ES-I3 (cell line): ENCODE measurements around the gene SLC38A1.

Source experiments
- H3K36me3 ChIP-seq: 2 replicates; pipeline ENCODE4 v1.6.1; 2013; ENCODE audit warnings: mild to moderate bottlenecking, low read length, control low read depth, moderate library complexity; ENCODE audit not compliant: insufficient read depth
- H3K4me1 ChIP-seq: 2 replicates; pipeline ENCODE4 v1.6.1; 2013; ENCODE audit warnings: mild to moderate bottlenecking, control low read depth, low read length; ENCODE audit not compliant: insufficient read depth
- H3K9ac ChIP-seq: 2 replicates; pipeline ENCODE4 v1.6.1; 2013; ENCODE audit warnings: low read depth, mild to moderate bottlenecking, low read length, moderate library complexity
- H3K9me3 ChIP-seq: 2 replicates; pipeline ENCODE4 v1.6.1; 2013; ENCODE audit warnings: mild to moderate bottlenecking, low read length, moderate library complexity; ENCODE audit not compliant: control insufficient read depth, insufficient read depth

The SLC38A1 gene

GRCh38 chr12:46234000-46234399, 34.8 kb downstream of the SLC38A1 start:
- Histone ChIP-seq H3K9me3 (no peaks in the 10 kb centered on the region), H3K9ac (no peak overlapping the region), H3K4me1 (no peaks in the 10 kb centered on the region), H3K36me3 (peaks cover 20% of the 10 kb centered on the region; the same call in 1 of the 2 replicates)

- Histone ChIP-seq H3K4me1 (no peaks in the 10 kb centered on the region), H3K9ac (no peak overlapping the region), H3K36me3 (peaks cover 20% of the 10 kb centered on the region; the same call in 1 of the 2 replicates), H3K9me3 (no peaks in the 10 kb centered on the region)
Measured at GRCh38 chr12:46233423-46233822, 35.4 kb downstream of the SLC38A1 start.

GRCh38 chr12:46230983-46231382, 37.9 kb downstream of the SLC38A1 start:
- no peak overlapping the region for H3K9ac ChIP-seq
- peaks cover 10% of the 10 kb centered on the region; the same call in 1 of the 2 replicates for H3K36me3 ChIP-seq
- no peaks in the 10 kb centered on the region for H3K9me3 ChIP-seq
- no peaks in the 10 kb centered on the region for H3K4me1 ChIP-seq

GRCh38 chr12:46230306-46230705, 38.5 kb downstream of the SLC38A1 start:
- Histone ChIP-seq H3K36me3 (peaks cover 10% of the 10 kb centered on the region; the same call in 1 of the 2 replicates), H3K9ac (no peak overlapping the region), H3K9me3 (no peaks in the 10 kb centered on the region), H3K4me1 (no peaks in the 10 kb centered on the region)

- Histone ChIP-seq H3K9me3 (no peaks in the 10 kb centered on the region), H3K9ac (no peak overlapping the region), H3K36me3 (peaks cover 11% of the 10 kb centered on the region; the same call in 1 of the 2 replicates), H3K4me1 (peaks cover 2% of the 10 kb centered on the region; the same call in 1 of the 2 replicates)
Measured at GRCh38 chr12:46227616-46228015, 41.2 kb downstream of the SLC38A1 start.

- Histone ChIP-seq H3K9ac (no peak overlapping the region), H3K9me3 (no peaks in the 10 kb centered on the region), H3K4me1 (peaks cover 25% of the 10 kb centered on the region), H3K36me3 (peaks cover 13% of the 10 kb centered on the region)
Measured at GRCh38 chr12:46224386-46224785, 44.5 kb downstream of the SLC38A1 start.

GRCh38 chr12:46223047-46223446, 45.8 kb downstream of the SLC38A1 start:
- Histone ChIP-seq H3K36me3 (peaks cover 13% of the 10 kb centered on the region), H3K9ac (no peak overlapping the region), H3K9me3 (no peaks in the 10 kb centered on the region), H3K4me1 (peaks cover 26% of the 10 kb centered on the region)

GRCh38 chr12:46222636-46223035, 46.2 kb downstream of the SLC38A1 start:
- no peak overlapping the region for H3K9ac ChIP-seq
- H3K36me3 ChIP-seq, result peaks cover 14% of the 10 kb centered on the region
- H3K9me3 ChIP-seq, result no peaks in the 10 kb centered on the region
- H3K4me1 ChIP-seq, result peaks cover 26% of the 10 kb centered on the region

- no peak overlapping the region for H3K9ac ChIP-seq
- peaks cover 26% of the 10 kb centered on the region for H3K4me1 ChIP-seq
- no peaks in the 10 kb centered on the region for H3K9me3 ChIP-seq
- peaks cover 16% of the 10 kb centered on the region for H3K36me3 ChIP-seq
Measured at GRCh38 chr12:46221255-46222128, 47.4 kb downstream of the SLC38A1 start.

GRCh38 chr12:46219877-46220655, 48.8 kb downstream of the SLC38A1 start:
- Histone ChIP-seq H3K36me3 (peaks cover 16% of the 10 kb centered on the region), H3K9ac (no peak overlapping the region), H3K4me1 (peaks cover 26% of the 10 kb centered on the region), H3K9me3 (no peaks in the 10 kb centered on the region)

- peaks cover 13% of the 10 kb centered on the region for H3K36me3 ChIP-seq
- H3K9me3 ChIP-seq, result no peaks in the 10 kb centered on the region
- H3K9ac ChIP-seq, result no peak overlapping the region
- peaks cover 26% of the 10 kb centered on the region for H3K4me1 ChIP-seq
Measured at GRCh38 chr12:46219132-46219876, 49.5 kb downstream of the SLC38A1 start.

GRCh38 chr12:46218322-46219095, 50.3 kb downstream of the SLC38A1 start:
- H3K4me1 ChIP-seq, result peaks cover 26% of the 10 kb centered on the region

GRCh38 chr12:46217541-46218321, 51.1 kb downstream of the SLC38A1 start:
- H3K9me3 ChIP-seq, result no peaks in the 10 kb centered on the region
- peaks cover 19% of the 10 kb centered on the region for H3K36me3 ChIP-seq
- no peak overlapping the region for H3K9ac ChIP-seq
- peaks cover 25% of the 10 kb centered on the region for H3K4me1 ChIP-seq

More at GRCh38 chr12:46218322-46219095, 50.3 kb downstream of the SLC38A1 start:
- Histone ChIP-seq H3K9ac (no peak overlapping the region), H3K9me3 (no peaks in the 10 kb centered on the region), H3K36me3 (peaks cover 11% of the 10 kb centered on the region)
